Karpas-422 (cell line): ENCODE measurements around the gene RAI14. TPM values are rescaled to one million over a fixed set of nuclear protein-coding genes. Genes with fewer than 3 reads are reported as not detected.

Experiments used
- DNase-seq: peaks from one replicate; pipeline ENCODE4 v3.0.0-alpha.2; 2015
- H2AFZ ChIP-seq: fragments of 200-600 bp; sonication (generic); 2 replicates; pipeline ENCODE4 v1.6.1; 2014; ENCODE audit warnings: antibody characterized with exemption, low read length, mixed read lengths
- H3K27ac ChIP-seq: fragments of 200-600 bp; sonication (generic); 2 replicates; pipeline ENCODE4 v1.5.1; 2014; ENCODE audit warnings: mild to moderate bottlenecking, low read length, moderate library complexity
- H3K27me3 ChIP-seq: fragments of 200-600 bp; sonication (generic); 2 replicates; pipeline ENCODE4 v1.6.1; 2014; ENCODE audit warnings: low read length, mixed read lengths
- H3K36me3 ChIP-seq: fragments of 200-600 bp; sonication (generic); 2 replicates; pipeline ENCODE4 v1.6.1; 2014; ENCODE audit warnings: low read length, mixed read lengths; ENCODE audit not compliant: insufficient read depth
- H3K4me1 ChIP-seq: fragments of 200-600 bp; sonication (generic); 2 replicates; pipeline ENCODE4 v1.6.1; 2014; ENCODE audit warnings: mild to moderate bottlenecking, low read length, mixed read lengths
- H3K4me2 ChIP-seq: fragments of 200-600 bp; sonication (generic); 2 replicates; pipeline ENCODE4 v1.6.1; 2014; ENCODE audit warnings: low read length, low read depth, mild to moderate bottlenecking; ENCODE audit not compliant: poor library complexity, severe bottlenecking
- H3K4me3 ChIP-seq: fragments of 200-600 bp; sonication (generic); 2 replicates; pipeline ENCODE4 v1.5.1; 2014; ENCODE audit warnings: mild to moderate bottlenecking, antibody characterized with exemption, low read length, mixed read lengths
- H3K79me2 ChIP-seq: fragments of 200-600 bp; sonication (generic); 2 replicates; pipeline ENCODE4 v1.6.1; 2014; ENCODE audit warnings: mild to moderate bottlenecking, low read length, mixed read lengths
- H3K9ac ChIP-seq: fragments of 200-600 bp; sonication (generic); 2 replicates; pipeline ENCODE4 v1.6.0; 2014; ENCODE audit warnings: low read length
- H3K9me2 ChIP-seq: fragments of 200-600 bp; sonication (generic), shearing (Covaris generic); replicated peaks from 2 replicates; pipeline ENCODE4 v1.6.0; 2014; ENCODE audit warnings: mild to moderate bottlenecking, low read length, moderate library complexity; ENCODE audit not compliant: insufficient read depth
- H3K9me3 ChIP-seq: fragments of 300-700, 200-600 bp; sonication (generic); 2 replicates; pipeline ENCODE4 v1.6.1; 2014; ENCODE audit warnings: low read length, mixed read lengths
- H4K20me1 ChIP-seq: fragments of 200-600 bp; sonication (generic); 2 replicates; pipeline ENCODE4 v1.6.1; 2014; ENCODE audit warnings: mild to moderate bottlenecking, antibody characterized with exemption, low read length, low read depth; ENCODE audit not compliant: insufficient read depth
- total RNA-seq: library from RNA; depleted of rRNA; stranded (reverse); fragments of >200 nt; shearing (Covaris generic); gene quantifications from 2 replicates; pipeline ENCODE4 v1.2.3, GENCODE V29; 2014; ENCODE audit warnings: low replicate concordance; rRNA removed

The RAI14 gene
- total RNA-seq, 1 experiment from 2014 or later: not detected

- H3K9me2 ChIP-seq: no peaks in the 10 kb centered on the region
- no peak overlapping the region for H3K4me2 ChIP-seq
- H3K9me3 ChIP-seq: no peaks in the 10 kb centered on the region
- H3K4me3 ChIP-seq: no peak overlapping the region
- no peaks in the 10 kb centered on the region for H4K20me1 ChIP-seq
- H3K27me3 ChIP-seq: no peaks in the 10 kb centered on the region
- no peaks in the 10 kb centered on the region for H3K36me3 ChIP-seq
- H3K4me1 ChIP-seq: no peaks in the 10 kb centered on the region
- H3K27ac ChIP-seq: no peak overlapping the region
- DNase-seq: no peak
- H2AFZ ChIP-seq: no peak overlapping the region
- H3K9ac ChIP-seq: no peak overlapping the region
- H3K79me2 ChIP-seq: no peaks in the 10 kb centered on the region
Measured at GRCh38 chr5:34870382-34870781, 214.3 kb downstream of the RAI14 start.

- no peaks in the 10 kb centered on the region for H3K9me2 ChIP-seq
- H3K79me2 ChIP-seq: no peaks in the 10 kb centered on the region
- H2AFZ ChIP-seq: no peak overlapping the region
- no peak overlapping the region for H3K4me2 ChIP-seq
- H3K27ac ChIP-seq: no peak overlapping the region
- H3K27me3 ChIP-seq: no peaks in the 10 kb centered on the region
- no peak overlapping the region for H3K9ac ChIP-seq
- no peak overlapping the region for H3K4me3 ChIP-seq
- H3K36me3 ChIP-seq: no peaks in the 10 kb centered on the region
- no peaks in the 10 kb centered on the region for H3K4me1 ChIP-seq
- no peaks in the 10 kb centered on the region for H4K20me1 ChIP-seq
- H3K9me3 ChIP-seq: no peaks in the 10 kb centered on the region
- DNase-seq: no peak
Measured at GRCh38 chr5:34876275-34876674, 220.1 kb downstream of the RAI14 start.

- H3K27ac ChIP-seq: no peak overlapping the region
Measured at GRCh38 chr5:34881246-34881645, 225.1 kb downstream of the RAI14 start.

More at GRCh38 chr5:34881246-34881645, 225.1 kb downstream of the RAI14 start:
- no peaks in the 10 kb centered on the region for H3K9me2 ChIP-seq
- H3K4me1 ChIP-seq: no peaks in the 10 kb centered on the region
- no peaks in the 10 kb centered on the region for H3K79me2 ChIP-seq
- no peaks in the 10 kb centered on the region for H3K27me3 ChIP-seq
- H3K36me3 ChIP-seq: no peaks in the 10 kb centered on the region
- no peak overlapping the region for H2AFZ ChIP-seq
- DNase-seq: no peak
- no peaks in the 10 kb centered on the region for H4K20me1 ChIP-seq
- H3K4me3 ChIP-seq: no peak overlapping the region
- H3K4me2 ChIP-seq: no peak overlapping the region
- H3K9ac ChIP-seq: no peak overlapping the region
- no peaks in the 10 kb centered on the region for H3K9me3 ChIP-seq

Other genes with a start within 250 kb of the RAI14 start
- not detected in 2 replicates for gene TTC23L, start 182.8 kb downstream of the RAI14 start, total RNA-seq